Ishikawa (cell line): ENCODE results near the gene DKK3.

ENCODE experiments used
- CEBPB ChIP-seq: IDR thresholded peaks from 2 replicates; pipeline ENCODE4 v1.6.1; 2012
- EP300 ChIP-seq: IDR thresholded peaks from 2 replicates; pipeline ENCODE4 v1.6.1; 2012; ENCODE audit warnings: borderline replicate concordance
- FOXM1 ChIP-seq: IDR thresholded peaks from 2 replicates; pipeline ENCODE4 v1.6.1; 2012; ENCODE audit warnings: low read depth, borderline replicate concordance
- MAX ChIP-seq: IDR thresholded peaks from 2 replicates; pipeline ENCODE4 v1.6.1; 2012
- TAF1 ChIP-seq: IDR thresholded peaks from 2 replicates; pipeline ENCODE4 v1.6.1; 2012; ENCODE audit warnings: low read depth, mild to moderate bottlenecking
- YY1 ChIP-seq: IDR thresholded peaks from 2 replicates; pipeline ENCODE4 v1.6.1; 2012; ENCODE audit warnings: low read depth

DNA sequence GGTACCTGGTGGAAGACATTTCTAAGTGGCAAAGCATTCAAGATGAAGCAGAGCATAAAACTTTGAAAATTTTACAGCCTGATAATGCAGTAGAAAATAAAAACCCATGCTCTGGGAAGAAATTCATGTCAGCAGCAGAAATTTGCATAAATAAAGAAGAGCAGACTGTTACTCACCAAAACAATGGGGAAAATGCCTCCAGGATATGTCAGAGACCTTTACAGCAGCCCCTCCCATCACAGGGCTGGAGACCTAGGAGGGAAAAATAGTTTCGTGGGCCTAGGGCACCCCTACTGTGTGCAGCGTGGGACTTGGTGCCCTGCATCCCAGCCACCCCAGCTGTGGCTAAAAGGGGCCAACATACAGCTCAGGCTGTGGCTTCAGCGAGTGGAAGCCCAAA is 5.4 kb upstream of the DKK3 start:
- TF ChIP-seq FOXM1 (no peak), YY1 (no peak), TAF1 (no peak), MAX (no peak), CEBPB (no peak), EP300 (no peak)
